CD4-positive, alpha-beta T cell treated with Interleukin-2 at 100 ng/mL for 4 hours (primary cell): ENCODE measurements around the gene NLE1.
"Not testable (repeated sequence)": the region's sequence is repeated elsewhere in the genome, so short reads cannot be mapped to it uniquely, and the experiment has no call there.

Source experiments
- DNase-seq: peaks from one replicate; pipeline ENCODE4 v3.0.0-alpha.2; 2020; ENCODE audit warnings: low spot score

Gene NLE1

GRCh38 chr17:35141681-35142466 lies at the start of gene NLE1:
Gene NLE1 (minus strand): TSS chr17:35142303. CDS start chr17:35142275, 28 bp downstream.
- peak; percentile 91 for DNase-seq

DNA sequence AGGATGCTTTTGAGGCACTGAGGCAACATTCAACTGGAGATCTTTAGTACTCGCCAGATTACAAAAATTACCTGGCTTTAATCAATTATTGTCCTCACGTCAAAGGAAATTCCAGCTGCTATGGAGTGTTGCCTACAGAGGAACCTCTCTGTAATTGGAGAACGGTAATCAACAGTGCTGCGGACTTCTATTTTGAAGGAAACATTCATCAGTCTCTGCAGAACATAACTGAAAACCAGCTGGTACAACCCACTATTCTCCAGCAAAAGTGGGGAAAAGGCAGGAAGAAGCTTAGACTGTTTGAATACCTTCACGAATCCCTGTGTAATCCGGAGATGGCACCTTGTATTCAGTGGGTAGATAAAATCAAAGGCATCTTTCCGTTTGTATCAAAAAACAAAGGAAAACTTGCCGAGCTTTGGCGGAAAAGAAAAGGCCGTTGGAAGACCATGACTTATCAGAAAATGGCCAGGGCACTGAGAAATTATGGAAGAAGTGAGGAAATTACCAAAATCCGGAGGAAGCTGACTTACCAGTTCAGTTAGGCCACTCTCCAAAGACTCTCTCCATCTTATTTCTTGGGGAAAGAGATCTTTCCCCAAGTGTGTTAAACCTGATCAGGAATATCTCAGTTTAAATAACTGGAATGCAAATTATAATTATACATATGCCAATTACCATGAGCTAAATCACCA lies 49.0 kb upstream of the NLE1 start:
- DNase-seq: no peak

- no peak for DNase-seq
Observed at GRCh38 chr17:35189291-35189690, 47.2 kb upstream of the NLE1 start.

DNA sequence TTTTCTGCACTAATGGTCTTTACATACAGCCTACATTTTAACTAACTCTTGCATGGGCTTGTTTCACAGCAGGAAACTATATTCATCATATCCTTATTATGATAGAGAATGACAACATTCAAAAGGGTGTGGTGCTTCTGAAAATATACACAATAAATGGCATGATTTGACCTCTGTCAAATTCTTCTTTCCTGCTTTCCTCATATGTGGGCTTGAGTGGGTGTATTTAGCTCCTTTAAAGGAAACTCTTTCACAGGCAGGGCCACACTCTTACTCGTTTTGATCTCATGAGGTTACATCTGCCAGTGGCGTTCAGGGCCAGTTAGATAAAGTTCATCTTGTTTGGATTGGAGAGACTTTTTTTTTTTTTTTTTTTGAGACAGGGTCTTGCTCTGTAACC lies 46.0 kb upstream of the NLE1 start:
- DNase-seq: no peak

- DNase-seq: no peak
Observed at GRCh38 chr17:35187481-35187880, 45.4 kb upstream of the NLE1 start.

DNA sequence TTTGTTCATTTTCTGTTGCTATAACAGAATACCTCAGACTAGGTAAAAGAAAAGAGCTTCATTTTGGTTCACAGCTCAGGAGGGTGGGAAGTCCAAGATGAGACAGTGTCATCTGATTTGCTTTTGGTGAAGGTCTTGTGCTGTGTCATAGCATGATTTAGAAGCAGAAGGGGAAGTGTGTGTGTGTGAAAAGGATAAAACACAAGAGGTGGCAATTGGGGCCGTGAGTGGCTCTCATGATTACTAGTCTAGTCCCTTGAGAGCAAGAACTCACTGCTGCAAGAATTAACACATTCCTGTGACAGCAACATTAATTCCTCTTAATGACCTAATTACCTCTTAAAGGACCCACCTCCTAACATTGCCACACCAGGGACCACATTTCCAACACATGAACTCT lies 43.7 kb upstream of the NLE1 start:
- no peak for DNase-seq

GRCh38 chr17:35184274-35184673 lies 42.2 kb upstream of the NLE1 start:
- DNase-seq: no peak

DNA sequence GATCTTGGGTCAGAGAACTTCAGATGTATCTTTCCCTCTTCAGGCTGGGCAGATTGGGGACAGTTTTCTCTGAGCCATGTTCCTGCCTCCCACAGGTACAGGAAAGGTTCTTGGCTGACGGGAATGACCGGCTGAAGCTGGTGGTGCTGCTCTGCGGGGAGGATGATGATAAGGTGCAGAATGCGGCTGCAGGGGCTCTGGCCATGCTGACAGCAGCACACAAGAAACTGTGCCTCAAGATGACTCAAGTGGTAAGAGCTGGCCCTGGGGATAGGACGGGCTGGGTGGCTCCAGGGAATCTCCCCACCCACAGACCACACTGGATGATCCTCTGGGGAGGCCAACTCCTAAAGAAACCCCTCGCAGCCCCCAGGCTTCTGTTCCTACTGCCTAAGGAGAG lies 41.2 kb upstream of the NLE1 start:
- DNase-seq: no peak

- DNase-seq: not testable (repeated sequence)
Observed at GRCh38 chr17:35179379-35179778, 37.3 kb upstream of the NLE1 start.

DNA sequence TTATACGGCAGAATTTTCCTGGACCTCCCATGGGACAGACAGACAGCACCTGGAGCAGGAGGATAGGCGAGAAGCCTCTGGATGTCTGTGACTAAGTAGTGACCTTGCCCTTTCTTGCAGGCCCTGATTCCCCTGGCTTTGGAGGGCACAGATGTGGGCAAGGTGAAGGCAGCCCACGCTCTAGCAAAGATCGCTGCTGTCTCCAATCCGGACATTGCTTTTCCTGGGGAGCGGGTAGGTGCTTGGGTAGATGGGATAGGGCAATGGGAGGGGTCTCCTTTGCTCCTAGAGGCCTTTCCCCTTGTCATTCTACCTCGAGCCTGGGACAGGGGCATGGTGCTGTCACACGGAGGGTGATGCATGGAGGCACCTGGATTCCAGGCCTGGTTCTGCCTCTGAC lies 34.8 kb upstream of the NLE1 start:
- DNase-seq: no peak

- no peak for DNase-seq
Observed at GRCh38 chr17:35175638-35176415, 33.7 kb upstream of the NLE1 start.

- no peak for DNase-seq
Observed at GRCh38 chr17:35174835-35175334, 32.8 kb upstream of the NLE1 start.

GRCh38 chr17:35172321-35172720 lies 30.2 kb upstream of the NLE1 start:
- DNase-seq: not testable (repeated sequence)

DNA sequence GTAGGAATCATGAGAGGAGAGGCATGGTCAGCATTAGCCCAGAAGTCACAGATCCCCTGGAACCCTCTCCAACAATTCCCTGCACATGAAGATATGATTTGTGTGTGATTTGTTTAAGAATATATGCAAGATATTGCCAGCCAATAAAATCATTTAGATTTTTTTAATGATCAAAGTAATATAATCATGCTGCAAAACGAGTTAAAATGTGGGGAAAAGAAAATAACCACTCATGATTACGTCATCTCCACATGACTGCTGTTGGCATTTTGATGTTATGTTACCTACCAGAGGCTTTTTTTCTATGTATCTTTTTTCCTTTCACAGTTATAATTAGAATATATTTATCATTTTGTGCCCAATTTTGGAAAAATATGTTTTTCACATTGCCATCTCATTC lies 29.7 kb upstream of the NLE1 start:
- peak; percentile 59 for DNase-seq

DNA sequence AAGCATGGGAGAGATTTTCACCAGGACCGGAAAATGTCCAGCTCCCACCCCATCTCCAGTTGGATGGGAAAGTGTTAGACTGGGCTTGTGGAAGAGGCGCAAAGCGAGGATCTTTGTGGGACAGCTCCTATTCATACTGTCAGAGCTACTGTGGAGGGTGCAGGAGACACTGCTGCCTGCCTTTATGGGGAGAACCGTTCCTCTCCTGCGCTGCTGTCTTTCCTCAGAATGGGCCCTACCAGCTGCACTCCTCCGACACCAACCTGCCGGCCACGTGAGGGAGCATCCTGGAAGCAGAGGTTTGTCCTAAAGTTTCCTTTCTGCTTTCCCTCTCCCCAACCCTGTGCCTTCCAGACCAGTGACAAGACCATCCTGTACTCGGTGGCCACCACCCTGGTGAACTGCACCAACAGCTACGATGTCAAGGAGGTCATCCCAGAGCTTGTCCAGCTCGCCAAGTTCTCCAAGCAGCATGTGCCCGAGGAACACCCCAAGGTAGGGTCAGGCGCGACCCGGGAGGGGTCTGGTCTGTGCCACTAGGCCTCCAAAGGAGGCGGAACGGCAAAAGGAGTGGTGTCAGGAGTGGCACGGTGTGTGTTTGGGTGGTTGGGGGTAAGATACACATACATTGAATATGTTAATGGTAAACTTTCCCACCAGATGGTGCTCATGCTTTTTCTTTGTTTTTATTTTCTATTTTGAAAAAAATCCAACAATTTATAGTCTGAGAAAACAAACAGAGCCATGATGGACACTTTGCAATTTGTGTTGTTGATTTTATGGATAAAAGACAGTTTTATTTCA lies 29.1 kb upstream of the NLE1 start:
- DNase-seq: peak; percentile 77

DNA sequence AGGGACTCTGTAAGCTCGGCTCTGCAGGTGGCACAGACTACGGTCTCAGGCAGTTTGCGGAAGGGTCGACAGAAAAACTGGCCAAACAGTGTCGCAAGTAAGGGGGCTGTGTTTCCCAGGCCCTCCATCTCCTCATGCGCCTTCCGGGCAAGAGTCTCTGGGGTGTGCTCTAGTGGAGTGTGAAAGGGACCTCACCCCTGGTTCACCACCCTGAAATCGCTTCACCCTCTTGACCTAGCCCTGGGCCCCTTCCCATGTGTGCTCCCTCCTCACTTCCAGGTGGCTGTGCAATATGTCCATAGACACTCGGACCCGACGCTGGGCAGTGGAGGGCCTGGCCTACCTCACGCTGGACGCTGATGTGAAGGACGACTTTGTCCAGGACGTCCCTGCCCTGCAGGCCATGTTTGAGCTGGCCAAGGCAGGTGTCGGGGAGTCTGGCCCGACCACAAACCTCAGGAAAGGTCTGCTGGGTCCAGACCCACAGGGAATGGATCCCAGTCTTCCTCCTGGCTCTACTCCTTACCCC lies 27.8 kb upstream of the NLE1 start:
- DNase-seq: no peak

DNA sequence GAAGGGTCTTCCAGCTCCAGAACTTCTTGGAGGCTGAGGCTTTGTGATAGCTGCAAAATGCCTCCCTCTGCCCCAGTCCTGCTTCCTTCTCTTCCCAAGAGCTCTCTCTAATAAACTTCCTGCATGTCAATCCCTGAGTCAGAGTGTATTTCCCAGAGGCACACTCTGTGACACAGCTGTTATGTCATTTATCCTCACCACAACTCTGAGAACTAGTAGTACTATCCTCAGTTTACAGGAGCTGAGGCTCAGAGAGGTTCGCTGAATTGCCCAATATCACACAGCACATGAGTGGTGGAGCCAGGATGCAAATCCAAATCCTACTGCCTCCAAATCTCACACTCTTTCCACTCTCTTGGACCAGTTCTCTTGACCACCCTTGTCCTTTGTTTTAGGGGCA lies 25.6 kb upstream of the NLE1 start:
- no peak for DNase-seq

DNA sequence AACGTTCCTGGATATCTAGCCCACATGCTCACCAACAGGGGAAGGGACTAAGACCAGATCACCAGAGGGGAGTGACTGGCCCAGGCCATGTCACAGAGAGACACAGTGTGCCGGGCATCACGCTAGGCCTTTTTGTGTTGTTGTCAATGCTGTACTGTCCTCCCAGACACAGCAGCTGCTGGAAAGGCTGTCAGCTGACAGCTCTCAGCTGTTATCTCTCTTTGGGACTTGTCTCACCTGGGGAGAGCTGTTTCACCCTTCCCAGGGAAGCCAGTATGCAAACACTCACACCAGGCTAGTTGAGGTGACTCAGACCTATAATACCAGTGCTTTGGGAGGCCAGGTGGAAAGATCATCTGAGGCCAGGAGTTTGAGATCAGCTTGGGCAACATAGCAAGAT lies 24.9 kb upstream of the NLE1 start:
- no peak for DNase-seq

GRCh38 chr17:35166526-35166925 lies 24.4 kb upstream of the NLE1 start:
- DNase-seq: no peak

DNA sequence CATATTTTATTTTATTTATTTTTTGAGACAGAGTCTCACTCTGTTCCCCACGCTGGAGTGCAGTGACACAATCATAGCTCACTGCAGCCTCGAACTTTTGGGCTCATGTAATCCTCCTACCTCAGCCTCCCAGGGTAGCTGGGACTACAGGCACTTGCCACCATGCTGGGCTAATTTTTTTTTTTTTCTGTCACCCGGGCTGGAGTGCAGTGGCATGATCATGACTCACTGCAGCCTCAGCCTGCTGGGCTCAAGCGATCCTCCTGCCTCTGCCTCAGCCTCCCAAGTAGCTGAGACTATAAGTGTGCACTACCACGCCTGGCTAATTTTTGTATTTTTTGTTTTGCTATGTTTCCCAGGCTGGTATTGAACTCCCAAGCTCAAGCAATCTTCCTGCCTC lies 22.6 kb upstream of the NLE1 start:
- no peak for DNase-seq

DNA sequence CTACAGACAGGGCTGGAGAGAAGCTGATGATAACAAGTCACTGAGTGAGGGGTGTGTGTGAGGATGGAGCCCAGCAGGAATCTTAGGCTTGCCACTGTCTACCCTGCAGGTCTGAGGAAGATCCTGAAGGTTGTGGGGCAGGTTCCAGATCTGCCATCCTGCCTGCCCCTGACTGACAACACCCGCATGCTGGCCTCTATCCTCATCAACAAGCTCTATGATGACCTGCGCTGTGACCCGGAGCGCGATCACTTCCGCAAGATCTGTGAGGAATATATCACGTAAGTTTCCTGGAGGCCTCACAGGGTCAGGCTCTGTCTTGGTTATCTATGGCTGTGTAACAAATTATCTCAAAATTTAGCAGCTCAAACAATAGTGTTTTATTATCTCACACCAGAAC lies 21.8 kb upstream of the NLE1 start:
- no peak for DNase-seq

GRCh38 chr17:35162755-35163154 lies 20.7 kb upstream of the NLE1 start:
- no peak for DNase-seq
